HG03442 (cell line): ENCODE results near the gene CDNF.
"Not testable (repeated sequence)": the region's sequence is repeated elsewhere in the genome, so short reads cannot be mapped to it uniquely, and the experiment has no call there.

Experiments
- ATAC-seq: cut with Tn5 transposase; IDR thresholded peaks from one replicate; pipeline ENCODE4 v1.9.1; 2021; ENCODE audit warnings: mild to moderate bottlenecking, moderate library complexity; ENCODE audit not compliant: unreplicated experiment

The CDNF gene

GRCh38 chr10:14839305-14839695, 1.5 kb upstream of the CDNF start:
- ATAC-seq, result no peak

GRCh38 chr10:14838582-14839304, 906 bp upstream of the CDNF start:
- peak; percentile 1 for ATAC-seq

- ATAC-seq, result no peak
These were observed 657 bp downstream of the CDNF start for GRCh38 chr10:14837003-14837756.

GRCh38 chr10:14836208-14836607, 1.6 kb downstream of the CDNF start:
- no peak for ATAC-seq

GRCh38 chr10:14833106-14833505, 4.7 kb downstream of the CDNF start:
- ATAC-seq, result no peak

GRCh38 chr10:14826076-14826829, 11.6 kb downstream of the CDNF start:
- ATAC-seq, result no peak

GRCh38 chr10:14823966-14824365, 13.9 kb downstream of the CDNF start:
- no peak for ATAC-seq

GRCh38 chr10:14822879-14823755, 14.7 kb downstream of the CDNF start:
- ATAC-seq, result no peak

GRCh38 chr10:14821635-14822375, 16.0 kb downstream of the CDNF start:
- ATAC-seq, result no peak

- ATAC-seq, result no peak
These were observed 17.1 kb downstream of the CDNF start for GRCh38 chr10:14820775-14821154.

- no peak for ATAC-seq
These were observed 17.6 kb downstream of the CDNF start for GRCh38 chr10:14820010-14820774.

- ATAC-seq, result not testable (repeated sequence)
These were observed 21.1 kb downstream of the CDNF start for GRCh38 chr10:14816717-14817116.

- no peak for ATAC-seq
These were observed 22.2 kb downstream of the CDNF start for GRCh38 chr10:14815681-14816080.

- no peak for ATAC-seq
These were observed 25.6 kb downstream of the CDNF start for GRCh38 chr10:14812271-14812670.

- no peak for ATAC-seq
These were observed 26.6 kb downstream of the CDNF start for GRCh38 chr10:14810969-14811953.

- no peak for ATAC-seq
These were observed 31.5 kb downstream of the CDNF start for GRCh38 chr10:14806318-14806717.

GRCh38 chr10:14803827-14804226, 34.0 kb downstream of the CDNF start:
- no peak for ATAC-seq

GRCh38 chr10:14801723-14802122, 36.1 kb downstream of the CDNF start:
- ATAC-seq, result no peak
